GM19452 (cell line): ENCODE results near the gene ZIK1.

Experiments used
- ATAC-seq: cut with Tn5 transposase; IDR thresholded peaks from one replicate; pipeline ENCODE4 v1.9.1; 2021; ENCODE audit not compliant: unreplicated experiment

The ZIK1 gene

DNA sequence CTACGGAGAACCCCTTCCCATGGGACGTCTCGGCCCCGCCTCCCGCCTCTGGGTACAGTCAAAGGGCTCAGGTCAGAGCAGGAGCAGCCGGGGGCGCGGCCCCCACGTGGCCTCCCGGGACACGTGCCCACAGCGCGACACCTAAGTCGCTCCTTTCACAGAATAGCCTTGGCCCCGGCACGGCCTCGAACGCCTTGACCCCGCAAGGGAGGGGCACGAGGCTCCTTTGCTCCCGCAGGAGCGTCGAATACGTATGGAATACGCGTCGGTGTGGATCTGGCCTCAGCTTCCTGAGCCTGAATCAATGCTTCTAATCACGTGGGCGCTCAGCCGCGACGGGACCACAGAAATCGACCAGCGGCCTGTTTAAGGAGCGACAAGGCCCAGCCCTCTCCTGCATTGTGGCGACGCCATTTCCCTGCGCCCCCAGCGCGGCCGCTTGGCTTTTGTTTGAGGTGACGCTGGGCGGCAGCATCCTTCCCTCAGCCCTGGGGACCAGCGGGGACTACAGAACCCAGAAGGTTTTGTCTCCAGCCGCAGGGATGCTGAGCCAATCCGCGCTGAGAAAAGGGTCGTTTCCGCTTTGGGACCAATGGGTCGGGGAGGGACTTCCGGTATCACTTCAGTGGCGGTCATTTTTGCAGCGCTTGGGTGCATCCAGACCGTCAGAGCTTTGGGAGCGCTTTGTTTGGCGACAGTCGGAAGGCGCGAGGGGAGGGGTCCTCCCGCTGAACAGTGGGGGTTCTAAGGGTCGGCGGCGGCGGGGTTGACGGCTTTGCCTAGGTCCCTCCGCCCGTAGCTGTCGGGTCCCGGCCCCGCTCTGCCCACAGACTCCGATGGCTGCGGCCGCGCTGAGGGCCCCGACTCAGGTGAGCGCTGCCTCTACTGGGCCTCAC is at the start of gene ZIK1:
Gene ZIK1 (plus strand): TSS at position 625 of the 896 bp plus-strand sequence. CDS start 212 bp downstream, at position 837.
- peak; percentile 83 for ATAC-seq

DNA sequence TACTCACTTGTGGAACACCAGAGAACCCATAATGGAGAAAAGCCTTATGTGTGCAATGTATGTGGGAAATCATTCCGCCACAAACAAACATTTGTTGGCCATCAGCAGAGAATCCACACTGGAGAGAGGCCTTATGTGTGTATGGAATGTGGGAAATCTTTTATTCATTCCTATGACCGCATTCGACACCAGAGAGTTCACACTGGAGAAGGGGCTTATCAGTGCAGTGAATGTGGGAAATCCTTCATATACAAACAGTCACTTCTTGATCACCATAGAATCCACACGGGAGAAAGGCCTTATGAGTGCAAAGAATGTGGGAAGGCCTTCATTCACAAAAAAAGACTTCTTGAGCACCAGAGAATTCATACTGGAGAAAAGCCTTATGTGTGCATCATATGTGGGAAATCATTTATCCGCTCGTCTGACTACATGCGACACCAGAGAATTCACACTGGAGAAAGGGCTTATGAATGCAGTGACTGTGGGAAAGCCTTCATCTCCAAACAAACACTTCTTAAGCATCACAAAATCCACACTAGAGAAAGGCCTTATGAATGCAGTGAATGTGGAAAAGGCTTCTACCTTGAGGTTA is 45.9 kb upstream of the ZIK1 start:
- ATAC-seq = no peak

DNA sequence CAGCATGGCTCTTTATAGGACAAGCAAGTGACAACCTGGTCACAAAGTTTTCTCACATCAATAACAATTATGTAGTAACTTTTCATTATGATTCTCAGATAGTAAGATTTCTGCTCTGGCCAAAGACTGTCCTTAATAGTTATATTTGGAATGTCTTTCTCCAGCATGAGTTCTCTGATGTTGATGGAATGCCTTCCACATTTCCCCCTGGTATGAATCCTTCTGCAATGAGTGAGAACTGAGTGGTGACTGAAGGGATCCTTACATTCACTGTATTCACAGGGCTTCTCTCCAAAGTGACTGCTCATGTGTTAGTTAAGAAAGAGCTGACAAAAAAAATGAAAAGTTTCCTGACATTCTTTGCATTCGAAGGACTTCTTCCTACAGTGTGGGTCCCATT is 37.4 kb upstream of the ZIK1 start:
- no peak for ATAC-seq

DNA sequence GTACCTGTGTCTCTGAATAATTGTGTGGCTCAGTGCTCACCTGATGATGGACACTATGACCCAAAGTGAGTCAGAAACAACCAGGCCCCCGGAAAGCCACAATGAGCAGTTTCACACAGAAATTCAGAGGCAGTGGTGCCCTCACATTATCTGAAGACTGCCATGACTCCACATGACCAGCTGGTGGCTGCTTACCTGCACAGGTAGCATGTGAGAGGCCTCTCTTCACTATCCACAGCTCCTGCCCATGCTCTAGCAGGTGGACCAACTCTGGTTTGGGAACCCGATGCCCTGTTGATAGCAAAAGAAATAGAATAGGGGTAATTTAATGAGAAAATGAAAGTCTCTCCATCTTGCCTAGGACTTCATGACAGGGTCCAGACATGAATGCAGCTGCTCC is 31.5 kb upstream of the ZIK1 start:
- no peak for ATAC-seq

DNA sequence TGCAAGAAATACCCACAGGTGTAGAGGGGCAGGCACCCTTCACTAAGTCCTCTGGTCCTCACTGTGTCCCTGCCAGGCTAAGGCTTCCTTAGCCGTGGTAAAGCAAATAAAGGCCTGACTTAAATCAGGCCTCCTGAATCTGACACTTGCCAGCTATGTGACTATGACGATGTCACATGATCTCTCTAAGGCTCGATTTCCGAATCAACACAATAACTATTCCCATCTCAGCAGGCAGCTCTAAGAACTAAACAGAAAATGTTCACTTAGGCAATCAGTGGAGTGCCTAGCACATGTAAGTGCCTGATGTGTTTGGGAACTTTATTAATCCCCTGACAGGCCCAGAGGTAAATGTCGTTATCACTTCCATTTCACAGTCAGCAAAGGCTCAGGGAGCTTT is 26.3 kb upstream of the ZIK1 start:
- ATAC-seq = no peak

DNA sequence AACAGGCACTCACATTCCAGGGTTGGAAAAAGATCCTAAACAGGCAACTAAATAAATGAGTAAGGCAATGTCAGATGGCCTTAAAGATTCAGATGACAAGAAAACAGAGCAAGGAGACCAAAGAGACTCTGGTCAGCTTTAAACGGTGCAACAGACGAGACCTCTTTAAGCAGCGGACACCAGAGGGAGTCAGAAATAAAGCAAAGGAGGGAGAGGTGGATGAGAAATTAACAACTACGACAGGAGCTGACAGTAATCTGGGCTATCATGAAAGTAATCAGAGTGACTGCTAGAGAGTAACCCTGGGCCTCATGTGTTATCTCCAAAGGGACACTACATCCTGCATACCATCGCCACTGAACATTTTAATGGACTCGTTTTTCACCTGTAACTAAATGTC is 25.4 kb upstream of the ZIK1 start:
- ATAC-seq = no peak

DNA sequence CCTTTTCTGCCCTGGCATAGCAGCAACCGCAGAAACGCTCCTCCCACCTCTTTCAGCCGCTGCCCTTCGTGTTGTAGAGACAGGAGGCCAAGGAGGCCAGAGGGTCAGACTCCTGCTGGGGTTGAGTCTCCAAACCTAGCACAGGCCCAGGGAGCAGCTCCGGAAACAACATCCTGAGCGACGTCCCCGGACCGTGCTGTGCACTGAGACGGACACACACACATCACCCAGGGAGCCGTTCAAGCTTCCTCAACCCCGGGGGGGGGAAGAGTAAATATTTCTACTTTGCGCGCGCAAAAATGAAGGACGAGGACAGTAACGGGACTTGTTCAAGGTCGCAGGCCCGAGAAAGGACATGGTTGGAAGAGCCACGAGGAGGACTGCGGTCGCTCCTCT is 24.9 kb upstream of the ZIK1 start:
- no peak for ATAC-seq

DNA sequence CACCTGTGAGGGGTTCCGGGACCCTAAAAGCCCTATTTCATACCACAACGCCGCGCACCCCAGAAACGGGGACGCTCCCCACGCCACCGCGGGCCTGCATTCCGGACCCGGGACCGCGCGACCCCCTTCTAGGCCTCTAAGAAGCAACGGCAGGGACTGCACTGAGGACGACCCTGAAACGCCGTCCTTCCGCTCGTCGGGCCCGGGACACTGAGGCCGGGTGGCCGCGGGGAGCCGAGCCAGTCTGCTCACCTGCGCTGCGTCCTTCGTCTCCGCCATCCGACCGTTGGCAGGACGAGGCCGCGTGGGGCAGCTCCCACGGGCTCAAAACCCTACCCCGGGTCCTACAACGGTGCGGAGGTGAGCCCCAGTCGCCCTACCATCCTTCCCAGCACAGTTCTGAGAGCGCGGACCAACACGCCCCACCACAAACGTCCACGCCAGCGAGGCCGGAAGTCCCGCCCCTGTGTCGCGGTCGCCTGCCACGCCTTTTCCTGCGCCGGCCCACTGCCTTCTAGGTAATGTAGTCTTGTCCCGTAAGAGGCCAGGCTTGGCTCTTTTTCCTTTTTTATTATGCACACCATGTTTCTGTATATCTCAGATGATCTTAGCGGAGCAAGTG is 24.4 kb upstream of the ZIK1 start, which contains the start of gene ZNF550:
Gene ZNF550 (minus strand): TSS at position 460 of the 622 bp plus-strand sequence. CDS start 181 bp downstream, at position 279.
- peak; percentile 94 for ATAC-seq

DNA sequence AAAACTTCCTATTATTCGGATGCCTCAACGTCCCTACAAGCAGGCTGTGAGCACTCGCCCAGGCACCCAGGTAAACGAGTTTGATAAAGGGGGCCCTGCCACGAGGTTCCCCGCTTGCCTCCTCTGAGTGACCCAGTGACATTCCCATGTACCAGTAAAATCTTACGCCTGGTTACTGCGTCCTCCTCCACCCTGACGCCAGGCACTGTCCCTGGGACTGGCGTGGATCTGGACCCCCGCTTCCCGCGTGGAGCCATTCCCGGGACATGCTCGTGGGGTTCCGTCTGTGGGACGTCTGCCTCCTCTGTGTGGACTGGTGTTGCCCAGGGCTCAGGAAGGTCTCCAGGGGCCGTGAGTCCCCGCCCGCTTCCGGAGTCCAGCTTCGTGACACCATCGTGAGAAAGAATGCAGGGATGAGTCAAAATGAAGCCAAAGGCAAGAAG is 23.9 kb upstream of the ZIK1 start:
- ATAC-seq = peak; percentile 18

DNA sequence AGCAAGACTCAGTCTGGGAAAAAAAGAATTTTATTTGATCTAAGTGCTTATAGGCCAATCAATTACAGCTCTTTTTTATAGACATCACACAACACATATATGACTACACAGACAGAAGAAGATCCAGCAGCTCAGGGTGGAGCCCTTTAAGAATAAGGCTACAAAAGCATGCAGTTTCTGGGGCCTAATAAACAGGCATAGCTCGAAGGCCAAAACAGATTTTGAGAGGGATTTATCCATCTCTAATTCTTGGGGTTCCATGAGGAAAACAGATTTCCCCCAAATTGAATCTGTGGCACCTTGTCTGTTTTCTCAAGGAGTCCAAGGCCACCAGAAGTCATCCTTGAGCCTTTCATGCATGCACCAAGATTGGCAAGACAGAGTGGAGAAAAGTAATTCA is 20.4 kb upstream of the ZIK1 start:
- no peak for ATAC-seq

DNA sequence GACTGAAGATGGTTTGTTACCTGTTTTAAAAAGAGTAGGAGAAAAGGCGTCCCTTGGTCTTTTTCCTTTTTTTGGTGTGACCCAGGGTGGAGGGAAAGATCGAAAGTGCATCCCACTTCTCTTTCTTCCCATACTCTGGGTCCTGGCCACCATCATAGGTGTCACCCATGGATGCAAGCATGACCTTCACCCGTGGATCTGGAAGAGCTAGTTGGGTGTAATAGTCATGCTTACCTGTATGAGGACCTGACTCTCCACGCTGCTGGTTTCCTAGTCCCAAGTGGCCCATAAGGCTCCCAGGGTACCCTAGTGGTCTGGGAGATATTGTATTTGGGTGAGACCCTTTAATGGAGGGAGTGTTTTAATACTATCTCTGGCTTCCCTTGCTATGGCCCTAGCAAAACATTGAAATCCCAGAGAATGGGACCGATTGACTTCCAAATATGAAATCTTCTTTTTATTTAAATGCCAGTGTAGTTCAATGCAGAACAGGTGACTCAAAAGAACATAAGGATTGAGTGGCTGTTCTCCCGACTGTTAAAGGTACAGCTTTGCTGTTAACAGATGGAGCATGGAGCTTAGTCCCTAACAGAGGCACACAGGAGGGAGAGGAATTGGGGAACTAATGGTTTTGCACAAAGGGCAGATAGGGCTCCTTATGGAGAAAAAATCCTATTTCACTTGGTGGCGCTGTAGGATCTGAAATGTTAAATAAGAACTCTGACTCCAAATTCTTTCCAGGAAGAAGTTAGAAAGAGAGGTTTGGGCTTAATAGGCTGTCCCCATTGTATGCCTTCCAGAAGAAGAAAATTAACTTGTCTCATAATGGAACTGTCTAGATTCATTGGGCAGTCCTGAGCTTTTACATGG is 17.3 kb upstream of the ZIK1 start:
- ATAC-seq = no peak

DNA sequence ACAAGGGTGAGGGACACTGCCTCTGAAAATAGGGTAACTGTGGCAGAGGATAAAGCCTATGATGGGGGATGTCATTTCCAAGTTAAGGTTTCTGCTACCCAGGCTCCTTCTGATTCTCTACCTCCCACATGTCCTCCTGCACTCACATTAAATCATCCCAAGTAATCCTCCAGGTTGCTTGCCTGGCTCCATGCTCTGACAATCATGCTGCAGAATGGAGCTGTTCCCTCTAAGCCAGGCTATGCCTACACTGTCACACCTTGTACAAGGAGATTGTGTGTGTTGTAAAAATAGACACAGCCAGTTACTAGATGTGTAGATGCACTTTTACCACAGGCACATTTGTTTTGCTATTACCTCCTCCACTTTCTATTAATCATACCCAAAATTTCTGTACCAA is 13.2 kb upstream of the ZIK1 start:
- ATAC-seq = no peak

DNA sequence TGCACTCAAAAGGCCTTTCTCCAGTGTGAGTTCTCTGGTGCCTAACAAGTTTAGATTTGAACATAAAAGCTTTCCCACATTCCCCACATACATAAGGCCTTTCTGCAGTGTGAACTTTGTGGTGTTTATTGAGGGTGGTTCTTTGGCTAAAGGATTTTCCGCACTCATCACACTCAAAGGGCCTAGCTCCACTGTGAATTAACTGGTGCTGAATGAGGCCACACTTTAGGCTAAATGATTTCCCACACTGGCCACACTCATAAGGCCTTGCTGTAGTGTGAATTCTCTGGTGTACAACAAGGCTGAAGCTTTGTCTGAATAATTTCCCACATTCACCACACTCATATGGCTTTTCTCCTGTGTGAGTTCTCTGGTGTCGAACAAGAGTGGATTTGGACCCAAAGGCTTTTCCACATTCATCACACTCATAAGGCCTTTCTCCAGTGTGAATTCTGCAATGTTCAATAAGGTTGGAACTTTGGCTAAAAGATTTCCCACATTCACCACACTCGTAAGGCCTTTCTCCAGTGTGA is 11.5 kb upstream of the ZIK1 start:
- ATAC-seq = no peak

DNA sequence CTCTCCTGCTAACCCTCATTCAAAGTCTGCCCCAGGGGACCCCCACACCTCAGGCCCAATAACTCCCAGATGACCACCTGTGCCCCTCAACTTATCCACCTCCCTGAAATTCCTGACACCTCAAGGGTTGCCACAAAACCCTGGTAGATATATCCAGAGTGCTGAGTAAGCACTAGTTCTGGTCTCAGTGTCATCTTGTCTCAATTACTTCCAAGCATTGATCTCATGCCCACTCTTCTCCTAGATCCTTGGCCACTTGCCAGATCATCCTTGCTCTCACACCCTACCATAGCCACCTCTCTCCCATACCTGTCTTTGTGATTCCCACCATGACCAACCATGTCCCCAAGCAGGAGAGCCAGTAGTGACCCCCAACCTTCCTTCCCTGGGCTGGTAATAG is 7.3 kb upstream of the ZIK1 start:
- ATAC-seq = no peak

DNA sequence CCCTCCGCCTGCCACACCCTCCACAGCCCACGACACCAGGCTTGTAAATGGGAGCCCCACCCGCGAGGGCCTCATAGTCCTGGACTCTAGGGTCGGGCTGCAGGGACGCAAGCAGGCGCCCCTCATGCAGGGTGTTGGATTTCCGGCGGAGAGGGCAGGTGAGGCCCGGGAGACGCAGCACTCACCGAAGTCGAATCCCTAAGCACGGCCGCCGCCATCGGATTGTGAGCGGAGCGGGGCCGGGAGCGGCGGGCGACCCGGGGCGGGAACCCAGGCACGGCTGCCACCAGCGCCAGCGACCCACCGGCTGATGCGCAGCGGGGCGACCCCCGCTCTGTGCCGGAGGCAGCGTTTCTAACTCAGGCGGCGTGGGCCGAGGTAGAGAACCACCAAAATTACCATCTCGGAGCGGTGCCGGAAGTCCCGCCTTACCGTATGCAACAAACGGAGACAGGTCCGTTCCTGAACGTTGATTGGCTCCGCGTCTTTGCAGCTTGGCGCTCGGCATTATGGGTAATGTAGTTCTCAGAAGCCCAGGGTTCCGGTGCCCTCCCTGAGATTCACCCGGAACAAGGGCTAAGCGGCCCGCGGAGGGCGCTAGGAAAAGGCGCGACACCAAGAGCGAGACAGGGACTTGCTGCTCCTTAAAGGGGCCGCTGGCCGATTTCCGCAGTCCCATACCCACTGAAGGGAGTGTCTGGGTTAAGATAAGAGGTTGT is 5.3 kb upstream of the ZIK1 start, which contains the start of gene ZNF416:
Gene ZNF416 (minus strand): TSS at position 425 of the 719 bp plus-strand sequence. CDS start 207 bp downstream, at position 218.
- ATAC-seq = peak; percentile 94

DNA sequence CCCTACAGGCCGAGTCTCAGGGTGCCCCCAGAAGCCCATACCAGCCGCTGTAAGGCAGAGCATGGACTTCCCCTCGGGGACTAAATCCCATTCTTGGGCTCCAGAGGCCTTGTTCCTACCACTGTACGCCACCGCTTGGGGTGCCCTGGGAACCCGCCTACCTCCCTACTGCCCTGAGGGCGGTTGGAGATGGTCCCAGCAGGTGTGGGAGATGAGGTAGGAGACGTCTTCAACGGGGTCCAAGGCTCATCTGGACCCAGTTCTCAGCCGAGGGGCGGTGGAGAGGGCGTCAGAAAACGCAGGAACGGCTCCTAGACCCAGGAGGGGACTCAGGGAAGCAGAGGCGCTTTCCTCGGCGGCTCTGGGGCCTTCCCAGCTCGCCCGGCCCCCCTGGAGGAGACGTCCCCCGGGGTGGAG is 833 bp upstream of the ZIK1 start:
- ATAC-seq = no peak

DNA sequence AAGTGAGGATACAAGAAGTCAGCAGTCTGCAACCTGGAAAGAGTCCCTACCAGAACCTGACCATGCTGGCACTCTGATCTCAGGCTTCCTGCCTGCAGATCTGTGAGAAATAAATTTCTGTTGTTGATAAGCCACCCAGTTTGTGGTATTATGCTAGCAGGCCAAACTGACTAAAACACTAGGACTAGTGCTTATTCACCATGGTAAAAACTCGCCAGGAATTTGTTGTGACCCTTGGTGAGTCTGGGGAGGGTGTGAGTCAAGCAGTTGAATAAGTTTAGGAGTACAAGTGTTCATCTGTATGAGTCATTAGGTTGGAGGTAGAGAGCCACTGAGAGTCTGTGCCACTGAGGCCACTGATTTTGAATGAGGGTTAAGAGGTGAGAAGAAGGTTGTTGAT is 3.6 kb downstream of the ZIK1 start:
- ATAC-seq = no peak

DNA sequence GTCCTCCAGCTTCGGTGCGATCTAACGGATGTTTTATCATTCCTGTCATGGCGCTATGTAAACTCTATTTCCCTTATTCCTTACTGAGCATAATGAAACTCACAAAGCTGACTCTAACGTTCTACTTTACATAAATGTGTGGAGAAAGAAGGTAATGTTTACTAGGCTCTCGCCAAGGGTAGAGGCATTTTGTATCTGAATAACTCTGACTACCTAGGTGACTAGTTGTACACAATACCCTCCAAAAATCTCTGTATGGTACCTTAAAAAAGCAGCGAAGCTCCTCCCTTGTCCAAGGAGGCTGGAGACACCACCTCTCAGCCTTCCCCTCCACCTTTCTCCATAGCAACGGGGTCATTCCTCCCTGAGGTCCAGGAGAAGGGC is 15.4 kb downstream of the ZIK1 start:
- no peak for ATAC-seq

DNA sequence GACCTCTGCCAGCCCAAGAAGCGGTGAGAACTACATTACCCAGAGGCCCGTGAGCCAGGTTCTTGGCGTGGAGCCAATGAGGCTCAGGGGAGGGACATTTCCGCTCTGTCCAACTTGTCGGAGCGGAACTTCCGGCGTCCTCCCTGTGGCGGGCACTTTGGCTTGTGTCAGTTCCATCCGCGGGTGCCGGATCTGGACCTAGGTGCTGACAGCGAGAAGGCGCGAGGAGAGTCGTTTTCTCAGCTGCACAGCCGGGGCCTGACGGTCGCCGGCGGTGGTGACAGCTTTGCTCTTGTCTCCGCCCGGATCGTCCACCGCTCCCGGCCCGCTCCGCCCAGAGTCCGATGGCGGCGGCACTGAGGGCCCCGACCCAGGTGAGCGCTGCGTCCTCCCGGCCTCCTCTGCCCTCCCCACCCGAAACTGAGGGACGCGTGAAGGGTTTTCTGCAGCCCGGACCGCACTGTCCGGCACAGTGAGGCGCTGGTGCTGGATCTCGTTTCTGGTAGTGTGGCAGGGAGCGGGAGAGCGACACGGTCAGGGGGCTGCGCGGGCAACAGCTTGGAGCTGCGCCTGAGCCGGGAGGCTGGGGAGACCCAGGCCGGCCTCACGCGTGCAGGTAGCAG is 15.9 kb downstream of the ZIK1 start, which contains the start of gene ZNF530:
Gene ZNF530 (plus strand): TSS at position 125 of the 623 bp plus-strand sequence. CDS start 4,461 bp downstream, outside the sequence.
- ATAC-seq = peak; percentile 93
